Astrocyte of the cerebellum (primary cell): ENCODE measurements around the gene CFAP119.

Experiments
- DNase-seq: peaks from one replicate; pipeline ENCODE4 v3.0.0-alpha.2; 2011; ENCODE audit warnings: low read depth
- H3K4me3 ChIP-seq: 2 replicates; pipeline ENCODE4 v1.5.1; 2011; ENCODE audit warnings: mild to moderate bottlenecking, low read depth, low read length, moderate library complexity
- CTCF ChIP-seq: IDR thresholded peaks from 2 replicates; pipeline ENCODE4 v1.5.1; 2012; ENCODE audit warnings: low read length, low read depth, moderate library complexity, mild to moderate bottlenecking; ENCODE audit errors: missing control alignments
- in situ Hi-C: cut with HindIII; loops from 2 replicates; pipeline ENCODE4 v1.10.0; 2017; ENCODE audit warnings: low sequenced_read_pairs

CFAP119 gene

GRCh38 chr16:30786115-30786935 is 24.5 kb upstream of the CFAP119 start:
- DNase-seq: no peak
- no peak for TF ChIP-seq CTCF
- in situ Hi-C loops: loop anchor here (10.0 kb wide), 1 partner anchor 88 kb away; no protein-coding TSS in a partner anchor
- H3K4me3 ChIP-seq: peak overlapping the region; percentile 96

GRCh38 chr16:30785126-30786106 is 23.6 kb upstream of the CFAP119 start:
- no peak for TF ChIP-seq CTCF
- peak overlapping the region; percentile 96 for H3K4me3 ChIP-seq
- in situ Hi-C loops: loop anchor here (10.0 kb wide), 1 partner anchor 89 kb away; no protein-coding TSS in a partner anchor
- DNase-seq: no peak

- no peak for DNase-seq
- no peak overlapping the region for H3K4me3 ChIP-seq
- in situ Hi-C loops: loop anchor here (10.0 kb wide), 1 partner anchor 91 kb away; no protein-coding TSS in a partner anchor
- no peak for TF ChIP-seq CTCF
These were observed 22.4 kb upstream of the CFAP119 start for GRCh38 chr16:30784215-30784614.

- no peak for TF ChIP-seq CTCF
- in situ Hi-C loops: loop anchor here (10.0 kb wide), 1 partner anchor 91 kb away; no protein-coding TSS in a partner anchor
- no peak overlapping the region for H3K4me3 ChIP-seq
- DNase-seq: no peak
These were observed 21.6 kb upstream of the CFAP119 start for GRCh38 chr16:30783280-30784109.

- no peak overlapping the region for H3K4me3 ChIP-seq
- in situ Hi-C loops: loop anchor here (10.0 kb wide), 1 partner anchor 92 kb away; no protein-coding TSS in a partner anchor
- DNase-seq: no peak
- no peak for TF ChIP-seq CTCF
These were observed 20.8 kb upstream of the CFAP119 start for GRCh38 chr16:30782486-30783279.
